ENCODE results near the gene CZIB. TPM values are rescaled to one million over a fixed set of nuclear protein-coding genes. Genes with fewer than 3 reads are reported as not detected.
"Not testable (repeated sequence)": the region's sequence is repeated elsewhere in the genome, so short reads cannot be mapped to it uniquely, and the experiment has no call there.

CZIB gene
- polyA plus RNA-seq, 3 donors from 2014 or later, result 70.8 to 126 (median 84.2) TPM

GRCh38 chr1:53210954-53211353 is 9.5 kb downstream of the CZIB start:
- H3K4me3 Mint-ChIP-seq, result no peak overlapping the region
- H3K36me3 Mint-ChIP-seq, result peaks cover 24 to 56% (median 26%) of the 10 kb centered on the region in 3 donors

GRCh38 chr1:53210352-53210751 is 10.1 kb downstream of the CZIB start:
- Mint-ChIP-seq H3K36me3 (peaks cover 25 to 55% (median 27%) of the 10 kb centered on the region in 3 donors), H3K4me3 (no peak overlapping the region), H3K4me1 (no peaks in the 10 kb centered on the region), H3K27ac (no peak overlapping the region), H3K9me3 (peaks cover 0 to 7% (median under 1%) of the 10 kb centered on the region in 6 donors), H3K27me3 (ENCODE audit: low read depth in 3 of 3) (peaks cover 0 to 2% (median 1%) of the 10 kb centered on the region in 3 donors)
- DNase-seq, result no peak

More at GRCh38 chr1:53210954-53211353, 9.5 kb downstream of the CZIB start:
- Mint-ChIP-seq H3K9me3 (peaks cover 0 to 7% (median 0%) of the 10 kb centered on the region in 6 donors), H3K27me3 (ENCODE audit: low read depth in 3 of 3) (peaks cover 0 to 3% (median 2%) of the 10 kb centered on the region in 3 donors), H3K27ac (no peak overlapping the region), H3K4me1 (no peaks in the 10 kb centered on the region)
- no peak for DNase-seq

- no peak overlapping the region for H3K4me3 Mint-ChIP-seq
Measured at GRCh38 chr1:53207726-53208125, 12.7 kb downstream of the CZIB start.

DNA sequence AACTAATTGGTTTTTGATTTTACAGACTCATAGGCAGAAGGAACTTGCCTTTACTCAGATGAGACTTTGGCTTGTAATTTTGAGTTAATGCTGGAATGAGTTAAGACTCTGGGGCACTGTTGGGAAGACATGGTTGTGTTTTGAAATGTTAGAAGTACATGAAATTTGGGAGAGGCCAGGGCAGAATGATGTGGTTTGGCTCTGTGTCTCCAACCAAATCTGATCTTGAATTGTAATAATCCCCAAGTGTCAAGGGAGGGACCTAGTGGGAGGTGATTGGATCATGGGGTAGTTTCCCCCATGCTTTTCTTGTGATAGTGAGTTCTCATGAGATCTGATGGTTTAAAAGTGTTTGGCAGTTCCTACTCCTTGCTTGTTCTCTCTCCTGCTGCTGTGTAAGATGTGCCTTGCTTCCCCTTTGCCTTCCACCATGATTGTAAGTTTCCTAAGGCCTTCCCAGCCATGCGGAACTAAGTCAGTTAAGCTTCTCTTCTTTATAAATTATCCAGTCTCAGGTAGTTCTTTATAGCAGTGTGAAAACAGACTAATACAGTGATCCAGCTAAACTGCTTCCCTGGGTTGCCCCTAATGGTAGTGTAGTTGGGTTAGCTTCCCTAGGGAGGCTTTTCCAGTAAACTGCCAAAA is 13.6 kb downstream of the CZIB start:
- H3K4me1 Mint-ChIP-seq, result no peaks in the 10 kb centered on the region
- H3K4me3 Mint-ChIP-seq, result no peak overlapping the region
- peaks cover 0 to 1% (median 0%) of the 10 kb centered on the region in 3 donors for H3K27me3 Mint-ChIP-seq (ENCODE audit: low read depth in 3 of 3)
- H3K36me3 Mint-ChIP-seq, result peaks cover 50 to 72% (median 52%) of the 10 kb centered on the region in 3 donors
- H3K9me3 Mint-ChIP-seq, result peaks cover 0 to 7% (median 4%) of the 10 kb centered on the region in 6 donors
- H3K27ac Mint-ChIP-seq, result no peak overlapping the region
- DNase-seq, result no peak

More at GRCh38 chr1:53207726-53208125, 12.7 kb downstream of the CZIB start:
- Mint-ChIP-seq H3K27ac (peak overlapping the region in 1 of 6 donors; percentile 2), H3K27me3 (ENCODE audit: low read depth in 3 of 3) (peaks cover 0 to 2% (median 1%) of the 10 kb centered on the region in 3 donors), H3K4me1 (no peaks in the 10 kb centered on the region), H3K36me3 (peaks cover 51 to 70% (median 51%) of the 10 kb centered on the region in 3 donors), H3K9me3 (peaks cover 0 to 7% (median 4%) of the 10 kb centered on the region in 6 donors)
- DNase-seq, result no peak

DNA sequence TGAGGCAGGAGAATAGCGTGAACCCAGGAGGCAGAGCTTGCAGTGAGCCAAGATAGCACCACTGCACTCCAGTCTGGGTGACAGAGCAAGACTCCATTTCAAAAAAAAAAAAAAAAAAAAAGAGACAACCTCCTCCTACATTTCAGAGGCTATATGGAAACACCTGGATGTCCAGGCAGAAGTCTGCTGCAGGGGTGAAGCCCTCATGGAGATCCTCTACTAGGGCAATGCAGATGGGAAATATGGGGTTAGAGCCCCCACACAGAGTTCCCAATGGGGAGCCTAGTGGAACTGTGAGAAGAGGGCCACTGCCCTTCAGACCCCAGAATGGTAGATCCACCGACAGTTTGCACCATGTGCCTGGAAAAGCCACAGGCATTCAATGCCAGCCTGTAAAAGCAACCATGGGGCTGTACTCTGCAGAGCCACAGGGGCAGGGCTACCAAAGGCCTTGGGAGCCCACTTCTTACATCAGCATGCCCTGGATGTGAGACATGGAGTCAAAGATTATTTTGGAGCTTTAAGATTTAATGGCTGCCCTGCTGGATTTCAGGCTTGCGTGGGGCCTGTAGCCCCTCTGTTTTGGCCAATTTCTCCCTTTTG is 14.2 kb downstream of the CZIB start:
- not testable (repeated sequence) for H3K4me1 Mint-ChIP-seq; H3K4me3 Mint-ChIP-seq; H3K9me3 Mint-ChIP-seq; DNase-seq; H3K27me3 Mint-ChIP-seq (ENCODE audit: low read depth in 3 of 3); H3K27ac Mint-ChIP-seq
- peaks cover 50 to 69% (median 52%) of the 10 kb centered on the region in 3 donors for H3K36me3 Mint-ChIP-seq

- not testable (repeated sequence) for DNase-seq; H3K4me3 Mint-ChIP-seq; H3K9me3 Mint-ChIP-seq; H3K27ac Mint-ChIP-seq; H3K27me3 Mint-ChIP-seq (ENCODE audit: low read depth in 3 of 3); H3K4me1 Mint-ChIP-seq
- H3K36me3 Mint-ChIP-seq, result peaks cover 50 to 73% (median 52%) of the 10 kb centered on the region in 3 donors
Measured at GRCh38 chr1:53205496-53205895, 14.9 kb downstream of the CZIB start.

DNA sequence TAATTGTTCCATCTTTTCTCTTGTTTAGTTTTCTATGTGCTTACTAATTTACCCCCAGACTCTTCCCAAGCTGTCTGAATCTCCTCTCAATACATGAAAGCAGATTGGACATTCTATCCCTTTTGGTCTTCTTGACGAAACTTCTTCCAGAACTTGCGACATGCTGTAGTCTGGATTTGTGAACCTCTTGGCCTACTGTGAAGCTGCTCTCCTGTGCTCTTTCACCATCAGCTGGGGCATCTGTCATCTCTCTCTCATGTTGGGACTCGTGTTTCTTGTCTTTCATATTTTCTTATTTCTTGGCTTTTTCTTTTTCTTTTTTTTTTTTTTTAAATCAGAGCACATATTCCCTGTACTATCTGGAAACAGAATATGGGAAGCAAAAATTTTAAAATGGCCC is 17.0 kb downstream of the CZIB start:
- DNase-seq, result no peak
- Mint-ChIP-seq H3K36me3 (peaks cover 43 to 59% (median 47%) of the 10 kb centered on the region in 3 donors), H3K4me3 (no peak overlapping the region), H3K4me1 (peaks cover 0 to under 1% of the 10 kb centered on the region in 2 donors), H3K27me3 (ENCODE audit: low read depth in 3 of 3) (no peaks in the 10 kb centered on the region), H3K9me3 (peaks cover 0 to 7% (median 4%) of the 10 kb centered on the region in 6 donors), H3K27ac (no peak overlapping the region)

GRCh38 chr1:53198241-53198651 is 22.2 kb downstream of the CZIB start:
- Mint-ChIP-seq H3K27ac (peak overlapping the region; percentile 98 to 100 (median 100)), H3K27me3 (ENCODE audit: low read depth in 3 of 3) (peaks cover 3 to 9% (median 9%) of the 10 kb centered on the region in 3 donors), H3K4me3 (peak overlapping the region; percentile 87 to 99 (median 96)), H3K4me1 (peaks cover 24 to 28% of the 10 kb centered on the region in 2 donors), H3K36me3 (peaks cover 9 to 18% (median 12%) of the 10 kb centered on the region in 3 donors), H3K9me3 (no peaks in the 10 kb centered on the region)
- DNase-seq, result no peak

- Mint-ChIP-seq H3K36me3 (peaks cover 2 to 11% (median 6%) of the 10 kb centered on the region in 3 donors), H3K4me1 (peaks cover 24 to 28% of the 10 kb centered on the region in 2 donors), H3K4me3 (peak overlapping the region; percentile 87 to 99 (median 96)), H3K27me3 (ENCODE audit: low read depth in 3 of 3) (peaks cover 3 to 9% (median 9%) of the 10 kb centered on the region in 3 donors), H3K27ac (peak overlapping the region; percentile 98 to 100 (median 100)), H3K9me3 (no peaks in the 10 kb centered on the region)
- no peak for DNase-seq
Measured at GRCh38 chr1:53197291-53198200, 22.9 kb downstream of the CZIB start.

GRCh38 chr1:53196485-53197290 is 23.7 kb downstream of the CZIB start, which contains the start of gene CPT2:
Gene CPT2 (plus strand): TSS chr1:53196824. CDS start chr1:53196944, 120 bp downstream.
- peak within 1 kb of the TSS; percentile 87 to 99 (median 96) for H3K4me3 Mint-ChIP-seq
- peaks cover 24 to 28% of the 10 kb centered on the region in 2 donors for H3K4me1 Mint-ChIP-seq
- no peaks in the 10 kb centered on the region for H3K9me3 Mint-ChIP-seq
- H3K27me3 Mint-ChIP-seq (ENCODE audit: low read depth in 3 of 3), result peaks cover 3 to 9% (median 9%) of the 10 kb centered on the region in 3 donors
- peak within 1 kb of the TSS; percentile 98 to 100 (median 100) for H3K27ac Mint-ChIP-seq
- peaks cover 0 to 6% (median 4%) of the 10 kb centered on the region in 3 donors for H3K36me3 Mint-ChIP-seq
- peak; percentile 95 to 96 (median 95) for DNase-seq

DNA sequence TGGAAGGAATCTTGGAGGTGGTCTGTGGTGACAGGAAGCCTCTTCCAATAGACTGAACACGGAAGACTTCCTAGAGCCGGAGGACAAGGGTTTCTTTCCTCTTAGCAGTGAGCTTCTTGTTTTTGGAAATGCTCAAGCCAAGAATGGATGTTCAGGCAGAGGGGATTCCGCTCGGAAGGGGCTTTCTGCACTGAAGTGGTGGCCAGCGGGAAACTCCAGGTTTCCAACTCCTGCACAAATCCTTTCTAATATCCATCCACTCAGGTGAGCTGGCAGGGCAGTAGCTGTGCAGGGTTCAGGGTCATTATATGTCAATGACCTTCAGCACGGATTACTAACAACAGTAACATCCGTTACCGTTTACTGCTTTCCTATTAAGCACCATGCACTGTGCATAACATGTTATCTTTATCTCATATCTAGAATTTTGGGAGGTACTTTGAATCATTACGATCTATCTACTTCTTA is 24.4 kb downstream of the CZIB start:
- Mint-ChIP-seq H3K4me1 (peaks cover 24 to 28% of the 10 kb centered on the region in 2 donors), H3K36me3 (peaks cover 0 to 6% (median 4%) of the 10 kb centered on the region in 3 donors), H3K4me3 (peak overlapping the region; percentile 86 to 99 (median 96)), H3K9me3 (no peaks in the 10 kb centered on the region), H3K27ac (peak overlapping the region; percentile 91 to 100 (median 96)), H3K27me3 (ENCODE audit: low read depth in 3 of 3) (peaks cover 3 to 9% (median 9%) of the 10 kb centered on the region in 3 donors)
- no peak for DNase-seq

DNA sequence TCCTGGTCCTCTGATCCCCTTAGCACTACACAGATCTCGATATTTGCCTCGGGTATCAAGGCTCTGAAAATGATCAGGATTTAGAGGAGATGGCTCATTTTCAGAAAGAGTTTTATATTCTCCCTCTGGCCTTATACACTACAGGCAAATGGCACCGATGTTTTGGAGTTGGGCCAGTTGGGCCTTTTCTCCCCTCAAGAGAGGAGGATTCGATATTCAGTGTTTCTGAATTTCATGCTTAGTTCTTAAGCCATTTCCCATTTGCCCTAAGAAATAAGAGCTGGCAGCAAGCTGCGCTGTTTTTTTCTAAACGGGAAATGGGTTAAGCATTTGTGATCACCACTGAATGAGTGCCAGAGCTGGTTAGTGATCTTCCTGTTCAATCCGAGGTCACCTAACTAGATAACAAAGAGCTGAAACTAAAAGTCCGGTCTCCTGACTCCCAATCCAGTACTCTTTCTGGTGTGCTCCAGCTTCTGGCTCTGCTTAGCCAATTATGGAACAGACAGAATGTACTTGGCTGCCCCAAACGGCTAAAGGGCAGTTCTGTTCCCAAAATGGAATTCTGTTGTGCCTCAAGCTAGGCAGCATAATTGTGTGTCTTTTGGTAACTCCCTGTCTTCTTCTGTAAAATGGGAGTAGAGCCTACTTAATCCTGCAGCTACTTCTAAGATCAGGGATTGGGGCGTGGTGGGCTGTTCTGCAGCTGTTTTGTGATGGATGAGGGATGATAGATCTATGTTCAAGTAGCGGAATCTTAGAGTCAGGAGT is 25.0 kb downstream of the CZIB start:
- Mint-ChIP-seq H3K9me3 (no peaks in the 10 kb centered on the region), H3K4me3 (peak overlapping the region in 4 of 5 donors; percentile 40 to 96 (median 72)), H3K27ac (peak overlapping the region; percentile 75 to 100 (median 96)), H3K36me3 (peaks cover 0 to 4% (median under 1%) of the 10 kb centered on the region in 3 donors), H3K27me3 (ENCODE audit: low read depth in 3 of 3) (peaks cover 3 to 9% (median 9%) of the 10 kb centered on the region in 3 donors), H3K4me1 (peaks cover 24 to 28% of the 10 kb centered on the region in 2 donors)
- no peak for DNase-seq
